Stimulated activated CD4-positive, alpha-beta T cell treated with anti-CD3 and anti-CD28 coated beads, TNF-alpha, amount 100 ng/mL, for 4 hours (primary cell): ENCODE data around the gene ZNRD2.
"Not testable (repeated sequence)": the region's sequence is repeated elsewhere in the genome, so short reads cannot be mapped to it uniquely, and the experiment has no call there.

Experiments used
- DNase-seq, 3 experiments: peaks; one replicate each; pipeline ENCODE4 v3.0.0-alpha.2; 2020; ENCODE audit warnings: low read depth in 3 of 3

ZNRD2 gene

DNA sequence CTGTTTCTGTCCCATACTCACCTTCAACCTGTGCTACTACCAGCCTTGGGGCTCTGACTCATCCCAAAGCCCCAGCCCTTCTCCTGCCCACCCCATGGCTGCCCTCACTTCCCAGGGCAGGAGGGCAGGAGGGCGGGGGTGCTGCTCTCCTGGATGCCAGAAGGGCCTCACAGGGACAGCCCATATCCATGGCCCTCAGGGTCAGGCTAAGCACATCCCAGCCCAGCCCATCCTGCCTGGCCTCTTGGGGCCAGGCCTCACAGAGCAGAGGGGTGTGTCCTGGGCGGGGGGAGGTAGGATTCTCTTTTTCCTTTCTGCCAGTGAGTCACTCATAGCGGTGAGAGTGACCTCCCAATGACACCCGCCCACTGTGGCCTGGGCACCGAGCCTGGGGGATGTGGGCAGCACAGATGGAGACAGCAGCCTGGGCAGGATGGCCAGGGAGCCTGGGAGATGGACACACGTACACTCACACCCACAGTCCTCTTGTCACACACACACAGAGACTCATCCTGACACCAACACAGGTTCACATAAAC, 14.5 kb upstream of the ZNRD2 start:
- no peak for DNase-seq

DNA sequence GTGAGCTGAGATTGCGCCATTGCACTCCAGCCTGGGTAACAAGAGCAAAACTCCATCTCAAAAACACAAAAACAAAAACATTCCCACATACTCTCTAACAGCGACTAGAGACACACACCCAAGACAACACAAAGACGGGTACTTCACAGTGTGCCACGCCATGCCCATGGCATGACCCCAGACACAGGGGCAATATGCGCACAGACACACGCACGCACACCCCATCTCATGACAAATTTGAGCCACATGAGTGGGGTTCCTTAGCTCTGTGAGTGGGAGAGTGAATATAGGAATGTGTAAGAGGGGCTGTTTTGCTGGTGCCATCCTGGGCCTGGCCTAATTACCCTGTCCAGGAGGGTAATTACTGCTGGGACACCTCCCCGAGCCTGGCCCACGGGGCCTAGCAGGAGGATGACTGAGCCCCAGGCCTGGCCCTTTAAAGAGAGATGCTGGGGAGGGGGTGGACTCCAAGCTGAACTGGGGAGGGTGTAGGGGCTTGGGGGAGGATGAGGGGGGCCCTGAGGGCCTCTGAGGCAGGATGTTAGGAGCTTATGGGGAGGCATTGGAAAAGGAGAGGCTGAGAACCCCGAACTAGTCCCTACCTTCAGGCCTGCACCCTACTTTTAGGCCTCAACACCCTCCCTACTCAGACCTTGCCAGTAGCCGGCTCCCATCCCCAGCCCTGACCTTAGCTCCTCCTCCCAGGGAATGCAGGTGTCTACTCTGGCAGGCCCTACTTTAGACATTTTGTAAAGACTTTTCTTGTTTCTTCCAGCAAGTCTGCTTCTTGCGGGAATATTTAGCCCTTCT, 13.6 kb upstream of the ZNRD2 start:
- no peak for DNase-seq

DNA sequence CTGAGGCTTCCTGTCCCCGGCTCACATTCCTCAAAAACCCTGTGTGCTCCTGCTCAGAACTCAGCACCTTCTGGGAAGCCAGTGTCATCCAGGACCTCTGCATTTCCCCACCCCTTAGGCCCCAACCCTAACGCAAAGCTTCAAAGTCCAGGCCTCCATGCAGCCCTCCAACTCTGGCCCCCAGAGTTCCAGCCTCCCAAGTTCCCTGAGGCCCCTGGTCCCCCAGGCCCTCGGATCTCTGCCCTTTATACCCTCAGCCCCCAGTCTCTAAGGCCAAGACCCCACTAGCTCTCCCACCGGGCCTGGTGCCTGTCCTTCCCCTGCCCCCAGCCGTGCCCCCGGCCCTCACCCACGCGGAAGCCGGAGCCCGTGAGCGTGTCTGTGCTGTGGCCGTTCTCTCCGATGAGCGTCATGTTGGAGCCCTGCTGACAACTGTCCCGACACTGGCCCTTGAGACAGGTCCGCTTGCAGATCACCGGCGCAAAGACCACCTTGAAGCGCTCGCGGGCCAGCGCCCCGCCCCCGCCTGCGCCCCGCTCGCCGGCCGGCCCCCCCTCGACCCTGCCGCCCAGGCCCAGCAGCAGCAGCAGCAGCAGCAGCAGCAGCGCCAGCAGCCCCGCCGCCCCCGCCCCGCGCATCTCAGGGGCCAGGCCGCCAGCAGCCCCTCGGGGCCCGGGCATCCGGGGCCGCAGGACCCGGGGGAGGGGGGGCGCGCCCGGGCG, 12.8 kb upstream of the ZNRD2 start:
- DNase-seq = no peak

DNA sequence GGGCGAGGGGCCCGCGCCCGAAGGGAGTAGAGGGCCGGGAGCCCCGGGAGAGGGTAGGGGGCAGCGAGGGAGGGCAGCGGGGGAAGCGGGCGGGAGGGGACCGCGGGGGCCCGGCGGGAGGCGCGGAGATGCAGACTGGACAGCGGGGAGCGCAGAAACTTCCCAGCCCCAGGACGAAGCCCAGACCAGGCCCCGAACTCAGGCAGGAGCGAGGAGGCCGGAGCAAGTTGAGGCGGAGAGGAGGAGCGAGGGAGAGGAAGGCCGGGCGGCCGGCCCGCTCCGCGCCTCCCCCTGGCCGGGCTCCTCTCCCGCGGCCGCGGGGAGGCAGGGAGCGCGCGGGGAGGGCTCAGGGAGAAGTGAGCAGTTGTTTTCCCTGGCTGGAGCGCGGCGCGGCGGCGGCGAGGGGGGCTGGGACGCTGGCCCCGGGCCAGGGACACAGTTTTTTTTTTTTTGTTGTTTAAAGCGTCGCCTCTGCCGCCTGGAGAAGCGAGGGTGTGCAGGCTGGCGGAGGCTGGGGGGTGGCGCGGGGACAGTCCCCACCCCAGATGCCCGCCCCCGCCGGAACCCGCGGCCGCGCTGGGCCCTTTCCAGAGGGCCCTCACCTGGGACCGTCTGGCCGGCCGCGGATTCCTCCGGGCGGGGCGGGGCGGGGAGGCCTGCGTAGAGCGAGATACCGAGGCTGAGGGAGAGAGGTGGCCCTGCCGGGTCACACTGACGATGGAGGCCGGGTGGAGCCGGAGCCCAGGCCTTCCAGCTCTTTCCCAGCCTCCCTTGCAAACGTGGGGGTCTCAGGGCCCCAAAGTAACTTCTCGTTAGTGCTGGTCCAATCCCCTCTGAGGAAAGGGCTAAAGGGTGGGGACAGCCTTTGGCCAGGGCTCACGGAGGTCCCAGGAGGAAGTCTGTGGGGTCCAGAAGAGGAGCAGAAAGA, 12.0 kb upstream of the ZNRD2 start, which contains the start of gene LTBP3:
Gene LTBP3, minus strand, starts transcription at position 358 of the 928 bp plus-strand sequence. CDS start 400 bp downstream, outside the sequence.
- no peak for DNase-seq

DNA sequence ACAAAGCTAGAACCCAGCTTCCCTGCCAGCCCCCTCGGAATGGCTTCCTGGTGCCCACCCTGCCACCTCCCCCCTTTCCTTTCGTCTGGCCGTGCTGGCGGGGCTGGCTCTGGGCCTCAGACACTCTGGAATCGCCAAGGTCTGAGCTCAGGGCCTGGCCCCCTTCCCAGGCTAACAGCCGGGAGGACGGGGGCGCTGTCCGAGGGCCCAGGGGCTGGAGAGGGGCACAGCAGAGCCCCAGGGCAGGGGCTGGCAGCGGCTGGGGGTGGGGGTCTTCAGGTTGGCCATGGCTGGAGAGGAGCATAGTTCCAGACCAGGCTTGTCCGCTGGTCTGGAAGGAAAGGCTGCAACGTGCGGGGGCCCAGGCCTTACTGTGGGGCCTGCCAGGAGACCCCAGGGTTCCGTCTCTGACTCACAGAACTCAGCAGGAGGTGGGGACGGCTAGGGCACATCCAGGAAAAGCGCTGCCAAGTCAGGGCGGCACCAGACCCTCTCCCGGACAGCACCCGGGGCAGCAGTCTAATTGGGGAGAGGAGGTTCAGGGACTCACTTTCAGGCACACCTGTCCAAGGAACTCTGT, 11.3 kb upstream of the ZNRD2 start:
- DNase-seq = no peak

DNA sequence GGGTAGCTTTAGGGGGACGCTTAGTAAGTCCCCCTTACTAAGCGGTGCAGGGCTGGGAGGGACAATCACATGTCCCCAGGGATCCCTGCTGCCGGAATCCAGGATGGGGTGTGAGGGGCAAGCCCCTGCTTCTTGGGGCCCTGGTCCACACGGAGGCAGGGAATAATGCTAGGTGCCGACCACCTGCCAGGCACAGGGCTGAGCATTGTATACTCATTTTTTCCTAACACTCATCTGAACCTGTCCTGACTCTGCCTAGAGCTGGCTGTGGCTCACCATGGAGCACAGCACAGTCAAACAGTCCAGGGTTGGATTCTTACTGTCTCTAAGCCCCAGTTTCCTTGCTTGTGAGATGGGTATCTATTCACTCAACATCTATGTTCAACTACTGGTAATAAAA, 10.7 kb upstream of the ZNRD2 start:
- DNase-seq = no peak

DNA sequence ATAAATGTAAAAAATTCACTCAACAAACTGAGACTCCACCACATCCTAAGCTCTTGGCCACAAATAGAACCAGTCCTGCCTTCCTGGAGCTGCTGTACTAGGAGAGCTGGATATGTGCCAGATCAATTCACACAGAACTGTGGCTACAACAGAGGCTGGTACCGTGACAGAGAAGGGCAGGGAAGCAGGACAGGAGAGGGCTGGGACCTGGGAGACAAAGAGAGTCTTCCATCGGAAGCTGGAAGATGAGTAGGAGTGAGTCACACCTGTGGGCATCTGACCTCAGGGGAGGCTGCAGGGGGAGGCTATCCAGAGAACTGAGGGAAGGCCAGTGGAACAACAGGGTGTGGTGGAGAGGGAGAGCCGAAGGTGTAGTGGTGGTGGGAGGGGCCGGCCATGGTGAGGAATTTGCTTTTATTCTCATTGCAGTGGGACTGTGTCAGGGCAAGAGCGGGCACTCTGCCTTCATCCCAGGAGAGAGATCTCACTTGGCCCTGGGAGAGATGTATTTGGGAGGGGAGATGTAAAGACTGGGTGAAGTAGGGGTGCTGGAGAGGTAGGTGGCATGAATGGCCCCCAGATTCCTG, 10.2 kb upstream of the ZNRD2 start:
- no peak for DNase-seq

DNA sequence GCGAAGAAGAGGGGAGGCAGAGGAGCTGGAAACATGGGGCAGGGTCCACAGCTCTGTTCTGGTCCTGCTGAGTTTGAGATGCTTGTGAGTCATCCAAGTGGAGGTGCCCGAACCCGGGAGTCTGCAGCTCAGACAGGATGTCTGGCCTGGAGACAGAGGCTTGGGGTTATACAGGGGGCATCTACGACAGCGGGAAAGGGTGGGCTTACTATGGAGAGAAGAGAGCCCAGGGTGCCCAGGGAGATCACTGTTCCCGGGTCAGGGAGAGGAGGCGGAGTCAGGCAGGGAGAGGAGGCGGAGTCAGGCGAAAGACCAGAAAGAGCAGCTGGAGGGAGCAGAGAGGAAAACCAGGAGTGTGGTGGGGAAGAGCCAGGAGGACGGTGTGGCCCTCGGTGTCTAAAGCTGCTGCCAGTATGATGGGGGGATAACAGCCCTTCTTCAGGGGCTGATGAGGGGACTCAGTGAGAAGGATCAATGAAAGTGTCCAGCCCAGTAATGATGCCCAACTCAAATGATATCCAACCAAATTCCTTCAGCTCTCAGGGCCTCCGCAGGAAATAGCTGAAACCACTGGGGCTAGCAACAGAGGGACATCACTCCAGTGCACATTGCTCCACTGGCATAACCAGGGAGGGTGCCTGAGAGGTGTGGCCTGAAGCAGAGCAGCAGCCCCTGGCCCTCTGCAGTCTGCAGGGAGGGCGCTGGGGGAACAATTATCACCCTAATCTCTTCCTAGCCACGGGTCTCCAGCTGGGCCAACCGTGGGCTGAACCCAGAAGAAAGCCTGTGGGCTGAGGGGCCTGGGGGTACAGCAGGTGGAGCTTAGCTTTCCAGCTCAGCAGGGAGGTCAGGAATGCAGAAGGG, 9.5 kb upstream of the ZNRD2 start:
- DNase-seq = no peak

DNA sequence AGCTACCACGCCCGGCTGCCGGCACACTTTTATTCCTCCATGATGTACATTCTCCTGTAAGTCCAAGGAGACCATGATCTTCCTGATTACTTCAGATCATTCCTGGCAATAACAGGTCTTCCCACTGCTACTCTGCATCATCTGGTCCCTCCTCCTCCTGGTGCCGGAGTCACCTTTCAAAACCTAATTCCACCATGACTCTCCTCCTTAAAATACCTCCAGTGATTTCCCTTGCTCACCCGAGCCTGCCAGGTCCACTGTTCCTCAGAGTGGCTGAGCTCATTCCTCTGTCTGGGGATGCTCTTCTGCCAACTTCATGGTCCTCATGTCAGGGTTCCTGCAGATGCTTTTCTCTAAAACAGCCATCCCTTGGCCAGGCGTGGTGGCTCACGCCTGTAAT, 8.3 kb upstream of the ZNRD2 start:
- DNase-seq = no peak

DNA sequence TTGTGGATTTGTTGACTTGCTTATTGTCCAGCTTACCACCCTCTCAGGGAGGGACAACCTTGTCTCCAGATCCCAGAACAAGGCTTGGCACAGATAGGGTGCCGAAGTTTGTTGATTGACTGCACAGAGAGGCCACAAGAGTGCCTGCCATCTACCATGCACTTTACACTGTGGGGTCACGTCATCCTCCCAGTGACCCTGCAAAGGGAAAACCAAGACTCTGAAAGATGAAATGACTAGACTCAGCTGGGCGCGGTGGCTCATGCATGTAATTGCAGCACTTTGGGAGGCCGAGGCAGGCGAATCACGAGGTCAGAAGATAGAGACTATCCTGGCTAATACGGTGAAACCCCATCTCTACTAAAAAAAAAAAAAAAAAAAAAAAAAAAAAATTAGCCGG, 7.5 kb upstream of the ZNRD2 start:
- no peak for DNase-seq

DNA sequence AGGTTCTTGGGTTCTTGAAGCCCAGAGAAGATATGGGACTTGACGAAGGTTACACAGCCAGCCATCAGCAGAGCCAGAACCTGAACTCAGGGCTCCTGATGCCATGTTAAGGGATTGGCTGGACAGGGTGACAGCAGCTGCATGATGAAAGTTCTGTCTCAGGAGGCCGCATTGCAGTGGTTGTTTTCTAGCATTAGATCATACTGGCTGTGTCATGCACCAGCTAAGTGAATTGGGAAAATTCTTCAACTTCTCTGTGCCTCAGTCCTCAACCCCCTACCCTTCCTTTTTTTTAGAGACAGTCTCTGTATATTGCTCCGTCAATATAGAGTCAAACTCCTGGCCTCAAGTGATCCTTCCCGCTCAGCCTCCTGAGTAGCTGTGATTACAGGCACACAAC, 6.7 kb upstream of the ZNRD2 start:
- no peak for DNase-seq

DNA sequence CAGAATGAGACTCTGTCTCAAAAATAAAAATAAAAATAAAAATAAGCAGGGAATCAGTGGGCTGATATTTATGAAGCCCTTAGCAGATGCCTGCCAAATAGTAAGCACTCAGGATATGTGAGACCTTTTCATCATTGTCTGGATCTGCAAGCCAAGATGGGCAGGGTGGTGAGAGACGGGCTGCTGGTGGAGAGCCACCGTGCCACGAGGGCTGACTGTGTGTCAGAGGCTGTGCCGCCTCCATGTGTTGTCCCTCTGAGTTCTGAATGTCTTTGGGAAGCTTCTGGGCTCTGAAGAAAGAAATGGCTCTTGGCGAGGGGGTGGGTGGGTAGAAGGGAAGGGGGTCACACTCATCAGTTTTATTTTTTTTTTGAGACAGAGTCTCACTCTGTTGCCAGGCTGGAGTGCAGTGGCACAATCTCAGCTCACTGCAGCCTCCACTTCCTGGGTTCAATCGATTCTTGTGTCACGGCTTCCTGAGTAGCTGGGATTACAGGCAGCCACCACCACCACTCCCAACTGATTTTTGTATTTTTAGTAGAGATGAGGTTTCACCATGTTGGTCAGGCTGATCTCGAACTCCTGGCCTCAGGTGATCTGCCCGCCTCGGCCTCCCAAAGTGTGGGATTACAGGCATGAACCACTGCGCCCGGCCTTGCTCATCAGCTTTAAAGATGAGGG, 5.3 kb upstream of the ZNRD2 start:
- DNase-seq = not testable (repeated sequence)

DNA sequence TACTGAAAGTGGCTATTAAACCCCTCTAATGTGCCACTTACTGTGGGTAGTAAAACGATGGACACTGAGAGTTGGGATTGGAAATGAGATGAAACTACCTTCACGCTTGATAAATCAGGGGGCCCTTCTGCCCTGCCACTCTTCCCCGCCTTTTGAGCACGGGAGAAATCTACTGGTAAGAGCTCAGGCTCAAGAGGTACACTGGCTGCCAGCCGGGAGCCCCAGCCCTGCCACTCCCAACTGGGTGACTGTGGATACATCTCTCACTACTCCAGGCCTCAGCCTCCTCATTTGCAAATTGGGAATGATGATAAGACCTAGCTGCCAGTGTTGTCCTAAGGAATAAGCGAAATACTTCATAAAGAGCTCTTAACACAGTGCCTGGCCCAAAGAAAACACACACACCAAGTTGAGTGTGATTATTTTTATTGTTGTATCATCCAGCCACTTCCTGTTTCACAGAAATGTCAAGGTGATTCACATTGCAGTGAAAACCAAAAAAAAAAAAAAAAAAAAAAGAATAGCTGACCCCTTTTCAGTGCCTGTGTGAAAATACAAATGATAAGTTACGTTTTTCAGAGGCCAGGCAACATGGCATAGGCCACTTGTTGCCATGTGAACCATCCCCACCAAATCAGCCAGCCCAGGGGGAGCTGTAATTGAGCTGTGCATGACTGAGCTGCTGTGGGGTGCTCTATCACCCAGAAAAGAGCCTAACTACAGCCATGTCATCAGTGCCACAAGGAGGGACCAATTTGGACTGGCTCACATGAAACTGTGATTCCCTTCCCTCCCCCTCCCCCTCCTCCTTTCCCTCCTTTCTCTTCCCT, 4.4 kb upstream of the ZNRD2 start:
- no peak for DNase-seq

DNA sequence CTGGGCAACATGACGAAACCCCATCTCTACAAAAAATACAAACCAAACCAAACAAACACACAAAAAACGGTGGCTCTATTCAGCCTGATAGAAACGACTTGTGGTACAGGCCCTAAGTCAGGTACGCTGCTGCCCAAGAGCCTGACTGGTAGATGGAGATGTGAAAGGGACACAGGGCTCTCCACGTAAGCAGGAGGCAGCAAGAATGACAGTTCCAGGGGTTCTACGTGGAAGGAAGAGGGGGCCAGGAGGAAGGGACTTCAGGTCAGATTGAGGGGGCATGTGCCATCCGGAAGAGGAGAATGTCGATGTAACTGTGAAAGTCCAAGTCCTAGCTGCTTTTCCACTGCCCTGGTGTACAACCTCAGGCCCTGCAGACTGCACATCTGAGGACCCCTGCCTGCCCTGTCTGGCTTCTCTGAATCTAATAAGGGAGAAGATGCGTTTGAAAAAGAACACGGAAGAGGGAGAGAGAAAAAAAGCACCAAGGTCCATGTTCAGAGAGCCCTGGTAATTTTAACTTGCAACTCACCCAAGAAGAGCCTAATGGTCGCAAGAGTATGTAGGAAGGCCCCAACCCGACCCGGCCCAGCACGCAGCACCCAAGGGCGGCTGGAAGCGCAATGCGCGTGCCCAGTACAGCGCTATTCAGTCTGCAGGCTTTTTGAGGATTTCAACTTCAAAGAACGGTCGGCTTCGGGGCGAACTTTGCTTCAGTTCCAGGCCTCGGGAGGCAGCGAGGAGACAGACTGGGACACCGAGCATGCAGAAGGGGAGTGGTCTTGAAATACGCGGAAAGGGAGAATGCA, 909 bp upstream of the ZNRD2 start:
- no peak for DNase-seq

DNA sequence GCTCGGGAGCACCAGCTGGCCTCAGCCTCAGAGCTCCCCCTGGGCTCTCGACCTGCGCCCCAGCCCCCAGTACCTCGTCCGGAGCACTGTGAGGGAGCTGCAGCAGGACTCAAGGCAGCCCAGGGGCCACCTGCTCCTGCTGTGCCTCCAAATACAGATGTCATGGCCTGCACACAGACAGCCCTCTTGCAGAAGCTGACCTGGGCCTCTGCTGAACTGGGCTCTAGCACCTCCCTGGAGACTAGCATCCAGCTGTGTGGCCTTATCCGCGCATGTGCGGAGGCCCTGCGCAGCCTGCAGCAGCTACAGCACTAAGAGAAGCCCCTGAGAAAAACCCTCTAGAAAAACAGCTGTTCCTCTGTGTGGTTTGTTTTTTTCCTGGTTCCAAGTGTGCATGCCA, 1.1 kb downstream of the ZNRD2 start:
- DNase-seq = no peak

DNA sequence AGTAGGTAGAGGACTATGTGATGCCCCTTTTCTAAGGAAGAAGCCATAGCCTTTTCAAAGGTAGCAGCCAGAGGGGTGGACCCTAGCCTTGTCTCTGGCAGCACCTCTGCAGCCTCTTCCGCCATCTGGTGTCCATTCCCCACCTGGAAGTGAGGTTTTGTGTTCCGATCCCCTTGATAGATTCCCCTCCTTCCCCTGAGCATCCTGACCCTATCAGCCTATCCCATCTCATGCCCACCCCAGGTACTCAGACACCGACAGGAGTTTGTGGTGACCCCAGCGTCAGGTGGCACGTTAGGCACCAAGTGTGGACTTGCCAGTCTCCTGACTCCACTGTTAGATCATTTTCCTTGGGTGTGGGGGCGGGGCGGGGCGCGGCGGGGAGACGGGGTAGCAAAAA, 1.7 kb downstream of the ZNRD2 start:
- DNase-seq = no peak

DNA sequence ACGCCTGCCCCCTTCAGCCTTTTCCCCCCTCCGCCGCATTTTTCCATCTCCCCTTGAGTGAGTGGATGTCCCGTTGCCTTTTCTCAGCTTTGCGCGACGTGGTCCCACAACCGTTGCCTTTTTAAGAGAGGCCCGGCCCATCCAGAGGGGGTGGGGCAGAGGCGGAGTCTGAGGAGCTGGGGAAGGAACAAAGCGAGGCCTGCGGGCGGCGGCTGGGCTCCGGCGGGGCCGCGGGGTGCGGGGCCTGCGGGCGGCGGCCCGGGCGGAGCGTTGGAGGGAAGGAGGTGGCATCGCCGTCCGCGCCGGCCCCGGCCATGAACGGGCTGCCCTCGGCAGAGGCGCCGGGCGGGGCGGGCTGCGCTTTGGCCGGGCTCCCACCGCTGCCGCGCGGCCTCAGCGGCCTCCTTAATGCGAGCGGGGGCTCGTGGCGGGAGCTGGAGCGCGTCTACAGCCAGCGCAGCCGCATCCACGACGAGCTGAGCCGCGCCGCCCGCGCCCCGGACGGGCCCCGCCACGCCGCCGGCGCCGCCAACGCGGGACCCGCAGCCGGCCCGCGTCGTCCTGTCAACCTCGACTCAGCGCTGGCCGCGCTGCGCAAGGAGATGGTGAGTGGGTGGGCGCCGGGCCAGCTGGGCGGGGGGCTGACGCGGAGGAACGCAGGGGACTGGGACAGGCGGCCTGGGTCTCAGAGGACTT, 2.2 kb downstream of the ZNRD2 start, which contains the start of gene FAM89B:
Gene FAM89B, plus strand, starts transcription at position 183 of the 696 bp plus-strand sequence. Its CDS starts 132 bp downstream, at position 315.
- peak; percentile 75 to 83 (median 75) for DNase-seq
